NCI-H1417 (cell line): Measurements from ENCODE around the gene SCTR.
"Not testable (repeated sequence)": the region's sequence is repeated elsewhere in the genome, so short reads cannot be mapped to it uniquely, and the experiment has no call there.

Source experiments
- DNase-seq, 3 experiments: peaks; one replicate each; lab custom pipeline; 2025; lab: John Stamatoyannopoulos, UW

Gene SCTR

DNA sequence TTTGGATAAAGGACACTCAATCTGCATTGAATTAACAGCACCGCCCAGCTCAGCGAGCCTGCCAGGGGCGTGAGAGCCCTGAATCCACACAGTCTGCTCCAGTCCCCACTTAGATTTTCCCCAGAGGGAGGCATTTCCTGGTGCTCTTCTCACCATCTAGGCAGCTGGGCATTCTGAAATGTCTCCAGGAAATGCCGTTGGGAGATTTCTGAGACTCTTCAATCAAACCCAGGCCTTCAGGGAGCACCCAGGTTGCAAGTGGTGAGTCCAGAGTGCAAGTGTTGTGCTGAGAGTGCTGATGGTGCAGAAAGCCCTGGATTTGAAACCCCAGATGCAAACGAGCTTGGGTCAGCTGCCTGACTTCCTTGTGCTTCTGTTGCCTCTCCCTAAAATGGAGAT lies 116.1 kb downstream of the SCTR start:
- DNase-seq: no peak

DNA sequence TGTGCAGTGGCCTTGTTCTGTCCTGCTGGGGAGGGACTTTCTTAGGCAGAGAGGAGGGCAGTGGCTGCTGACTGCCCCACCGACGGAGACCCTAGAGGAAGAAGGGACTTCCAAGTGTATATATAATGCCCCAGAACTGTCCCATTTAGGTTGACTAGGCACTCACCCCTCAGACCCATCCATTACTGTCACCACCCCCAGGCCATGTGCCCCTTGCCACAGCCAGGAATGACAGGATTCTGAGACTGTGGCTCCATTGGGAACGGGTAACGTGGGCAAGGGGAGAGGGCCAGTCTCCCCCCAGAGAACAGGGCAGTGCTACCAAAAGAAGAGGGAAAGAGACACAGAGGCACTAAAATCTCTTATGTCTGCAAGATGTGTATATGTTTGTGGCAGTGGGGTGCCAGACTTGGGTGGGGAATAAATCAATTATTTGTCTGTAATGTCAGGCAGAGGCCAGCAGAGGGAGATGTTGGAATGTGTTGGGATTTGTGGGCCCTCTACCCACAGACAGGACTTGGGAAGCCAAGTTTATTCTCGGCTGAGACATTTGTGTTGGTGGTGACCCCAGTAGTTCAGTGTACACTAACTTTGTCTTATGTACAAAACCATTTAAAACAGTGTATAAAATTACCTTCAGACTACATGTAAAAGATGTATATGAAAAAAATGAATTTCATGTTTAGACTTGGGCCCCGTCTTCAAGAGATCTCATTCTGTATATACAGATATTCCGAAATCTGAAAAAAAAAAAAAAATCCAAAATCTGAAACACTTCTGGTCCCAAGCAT lies 116.7 kb downstream of the SCTR start:
- DNase-seq: peak; percentile 13 to 77 (median 46)

DNA sequence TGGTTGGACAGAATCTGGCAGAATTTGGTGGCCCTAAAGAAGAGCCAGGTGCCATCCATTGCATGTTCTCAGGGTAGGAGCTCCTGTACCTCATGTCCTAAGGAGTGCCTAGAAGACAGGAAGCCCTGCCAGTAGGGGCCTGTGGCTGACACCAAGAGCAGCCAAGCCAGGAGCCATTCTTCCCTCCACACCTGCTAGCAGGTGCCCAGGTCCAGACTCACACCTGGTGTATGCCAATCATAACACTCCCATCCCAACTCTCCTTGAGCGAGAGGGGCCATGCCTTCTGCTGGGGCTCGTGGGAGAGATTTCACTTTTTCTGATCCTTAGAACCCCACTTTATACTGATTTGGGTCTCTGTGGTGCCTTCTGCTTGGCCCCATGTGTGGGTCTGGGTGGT lies 119.1 kb downstream of the SCTR start:
- DNase-seq: no peak

DNA sequence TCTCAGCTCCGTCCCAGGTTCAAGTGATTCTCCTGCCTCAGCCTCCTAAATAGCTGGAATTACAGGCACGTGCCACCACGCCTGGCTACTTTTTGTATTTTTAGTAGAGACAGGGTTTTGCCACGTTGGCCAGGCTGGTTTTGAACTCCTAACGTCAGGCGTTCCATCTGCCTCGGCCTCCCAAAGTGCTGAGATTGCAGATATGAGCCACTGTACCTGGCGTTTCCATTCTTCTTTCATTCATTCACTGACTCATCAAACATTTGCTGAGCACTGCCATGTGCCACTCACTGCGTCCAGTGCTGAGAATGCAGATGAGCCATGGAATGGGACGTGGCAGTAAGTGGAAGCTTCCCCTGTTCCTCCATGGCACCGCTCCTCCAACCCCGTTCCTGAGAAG lies 120.7 kb downstream of the SCTR start:
- not testable (repeated sequence) for DNase-seq

DNA sequence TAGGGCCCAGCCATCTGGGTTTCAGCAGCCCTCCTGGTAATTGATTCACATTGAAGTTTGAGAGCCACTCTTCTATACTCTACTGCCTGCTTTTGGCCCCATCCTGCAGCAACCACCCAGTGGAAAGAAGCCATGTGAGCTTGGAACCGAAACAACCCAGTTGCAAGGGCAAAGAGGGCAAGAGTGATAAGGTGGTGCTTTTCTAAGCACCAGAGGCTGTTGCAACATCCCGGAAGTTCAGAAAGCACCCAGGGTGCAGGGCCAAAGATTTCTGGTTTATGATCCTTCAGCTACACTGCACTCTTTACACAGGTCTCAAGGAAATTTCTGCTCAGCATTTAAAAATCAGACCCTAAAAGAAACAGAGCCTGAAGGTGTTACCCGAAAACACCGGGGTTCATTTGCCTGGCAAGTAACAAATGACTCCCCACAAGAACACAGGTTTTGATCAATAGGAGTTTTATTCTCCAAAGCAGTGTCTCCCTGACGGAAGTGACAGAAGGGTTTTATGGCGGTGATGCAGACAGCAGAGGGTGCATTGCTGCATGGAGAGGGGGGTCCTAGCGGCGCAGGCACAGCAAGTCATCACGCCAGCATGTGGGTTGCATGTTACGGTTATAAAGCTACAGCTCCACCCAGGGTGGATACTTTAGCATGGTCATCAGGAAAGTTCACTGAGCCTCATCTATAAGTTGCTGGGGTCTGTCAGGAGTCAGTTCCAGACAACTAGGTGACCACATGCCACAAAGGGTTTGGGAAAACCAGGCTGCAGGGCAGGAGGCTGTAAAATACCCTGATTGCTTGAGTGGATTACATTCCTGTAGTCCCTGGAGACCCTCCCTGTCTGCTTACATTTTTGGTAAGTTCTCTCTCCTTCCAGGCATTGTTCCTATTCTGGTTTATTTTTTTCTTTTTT lies 121.4 kb downstream of the SCTR start:
- no peak for DNase-seq

- no peak for DNase-seq
These were observed 122.2 kb downstream of the SCTR start for GRCh38 chr2:119402106-119402505.

- DNase-seq: no peak
These were observed 127.1 kb downstream of the SCTR start for GRCh38 chr2:119397196-119397595.

GRCh38 chr2:119393971-119394748 lies 130.1 kb downstream of the SCTR start:
- DNase-seq: no peak
